ENCODE data around the gene SEMA3D. TPM values are rescaled to one million over a fixed set of nuclear protein-coding genes. Genes with fewer than 3 reads are reported as not detected.

SEMA3D gene
- total RNA-seq, 1 donor from 2014 or later: 1.4 TPM

GRCh38 chr7:85065888-85066485 is 120.9 kb downstream of the SEMA3D start:
- no peak overlapping the region for H3K27ac Mint-ChIP-seq (ENCODE audit: unreplicated experiment)
- H3K9me3 Mint-ChIP-seq (ENCODE audit: low read depth): no peaks in the 10 kb centered on the region
- H3K36me3 Mint-ChIP-seq (ENCODE audit: low read depth): no peaks in the 10 kb centered on the region
- TF ChIP-seq, protein P1, sequence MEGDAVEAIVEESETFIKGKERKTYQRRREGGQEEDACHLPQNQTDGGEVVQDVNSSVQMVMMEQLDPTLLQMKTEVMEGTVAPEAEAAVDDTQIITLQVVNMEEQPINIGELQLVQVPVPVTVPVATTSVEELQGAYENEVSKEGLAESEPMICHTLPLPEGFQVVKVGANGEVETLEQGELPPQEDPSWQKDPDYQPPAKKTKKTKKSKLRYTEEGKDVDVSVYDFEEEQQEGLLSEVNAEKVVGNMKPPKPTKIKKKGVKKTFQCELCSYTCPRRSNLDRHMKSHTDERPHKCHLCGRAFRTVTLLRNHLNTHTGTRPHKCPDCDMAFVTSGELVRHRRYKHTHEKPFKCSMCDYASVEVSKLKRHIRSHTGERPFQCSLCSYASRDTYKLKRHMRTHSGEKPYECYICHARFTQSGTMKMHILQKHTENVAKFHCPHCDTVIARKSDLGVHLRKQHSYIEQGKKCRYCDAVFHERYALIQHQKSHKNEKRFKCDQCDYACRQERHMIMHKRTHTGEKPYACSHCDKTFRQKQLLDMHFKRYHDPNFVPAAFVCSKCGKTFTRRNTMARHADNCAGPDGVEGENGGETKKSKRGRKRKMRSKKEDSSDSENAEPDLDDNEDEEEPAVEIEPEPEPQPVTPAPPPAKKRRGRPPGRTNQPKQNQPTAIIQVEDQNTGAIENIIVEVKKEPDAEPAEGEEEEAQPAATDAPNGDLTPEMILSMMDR (IDR thresholded peaks at IDR 0.05): no peak
- peaks cover 2% of the 10 kb centered on the region for H3K27me3 Mint-ChIP-seq (ENCODE audit: low read depth)
- DNase-seq (ENCODE audit: low spot score): no peak
- H3K4me1 Mint-ChIP-seq (ENCODE audit: low read depth): peaks cover 33% of the 10 kb centered on the region
- H3K4me3 Mint-ChIP-seq (ENCODE audit: unreplicated experiment): no peak overlapping the region

GRCh38 chr7:85065306-85065705 is 121.5 kb downstream of the SEMA3D start:
- Mint-ChIP-seq H3K4me1 (ENCODE audit: low read depth) (peaks cover 32% of the 10 kb centered on the region), H3K4me3 (ENCODE audit: unreplicated experiment) (no peak overlapping the region), H3K27me3 (ENCODE audit: low read depth) (peaks cover 2% of the 10 kb centered on the region), H3K36me3 (ENCODE audit: low read depth) (no peaks in the 10 kb centered on the region), H3K27ac (ENCODE audit: unreplicated experiment) (no peak overlapping the region), H3K9me3 (ENCODE audit: low read depth) (no peaks in the 10 kb centered on the region)
- DNase-seq (ENCODE audit: low spot score): no peak
- TF ChIP-seq, protein P1 (IDR thresholded peaks at IDR 0.05): no peak

- no peak overlapping the region for H3K4me3 Mint-ChIP-seq (ENCODE audit: unreplicated experiment)
- no peaks in the 10 kb centered on the region for H3K9me3 Mint-ChIP-seq (ENCODE audit: low read depth)
- H3K36me3 Mint-ChIP-seq (ENCODE audit: low read depth): no peaks in the 10 kb centered on the region
- H3K27ac Mint-ChIP-seq (ENCODE audit: unreplicated experiment): no peak overlapping the region
- H3K4me1 Mint-ChIP-seq (ENCODE audit: low read depth): peaks cover 17% of the 10 kb centered on the region
- TF ChIP-seq, protein P1 (IDR thresholded peaks at IDR 0.05): no peak
- peaks cover 2% of the 10 kb centered on the region for H3K27me3 Mint-ChIP-seq (ENCODE audit: low read depth)
- no peak for DNase-seq (ENCODE audit: low spot score)
These were observed 124.2 kb downstream of the SEMA3D start for GRCh38 chr7:85062651-85063050.

GRCh38 chr7:85061456-85061855 is 125.4 kb downstream of the SEMA3D start:
- no peak overlapping the region for H3K27ac Mint-ChIP-seq (ENCODE audit: unreplicated experiment)

DNA sequence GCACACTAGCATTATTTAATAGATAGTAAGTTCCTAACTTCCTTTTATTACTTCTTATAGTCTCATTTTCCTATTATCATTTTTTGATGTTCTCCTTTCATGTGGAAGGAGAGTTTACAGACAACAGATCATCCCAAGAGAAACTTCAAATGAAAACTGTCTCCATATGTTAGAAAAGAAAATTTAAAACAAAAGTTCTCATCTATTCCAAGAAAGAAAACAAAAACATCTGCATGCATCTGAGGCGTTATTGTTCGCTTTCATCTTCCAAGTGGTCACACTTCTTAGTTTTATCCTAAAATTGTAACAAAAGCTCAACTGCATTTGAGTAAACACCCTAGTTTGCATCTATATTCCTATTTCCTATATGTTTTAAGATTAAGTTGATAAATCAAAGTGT is 126.2 kb downstream of the SEMA3D start:
- Mint-ChIP-seq H3K4me3 (ENCODE audit: unreplicated experiment) (no peak overlapping the region), H3K4me1 (ENCODE audit: low read depth) (peaks cover 6% of the 10 kb centered on the region), H3K27ac (ENCODE audit: unreplicated experiment) (no peak overlapping the region), H3K27me3 (ENCODE audit: low read depth) (no peaks in the 10 kb centered on the region), H3K36me3 (ENCODE audit: low read depth) (no peaks in the 10 kb centered on the region), H3K9me3 (ENCODE audit: low read depth) (no peaks in the 10 kb centered on the region)
- DNase-seq (ENCODE audit: low spot score): no peak
- TF ChIP-seq, protein P1 (IDR thresholded peaks at IDR 0.05): no peak

More at GRCh38 chr7:85061456-85061855, 125.4 kb downstream of the SEMA3D start:
- Mint-ChIP-seq H3K9me3 (ENCODE audit: low read depth) (no peaks in the 10 kb centered on the region), H3K36me3 (ENCODE audit: low read depth) (no peaks in the 10 kb centered on the region), H3K4me1 (ENCODE audit: low read depth) (peaks cover 13% of the 10 kb centered on the region), H3K4me3 (ENCODE audit: unreplicated experiment) (no peak overlapping the region), H3K27me3 (ENCODE audit: low read depth) (no peaks in the 10 kb centered on the region)
- DNase-seq (ENCODE audit: low spot score): no peak
- TF ChIP-seq, protein P1 (IDR thresholded peaks at IDR 0.05): no peak
